ENCODE data around the gene ZNF488.

The ZNF488 gene

GRCh38 chr10:47410271-47410670 is 26.2 kb upstream of the ZNF488 start:
- POLR2A ChIA-PET: no interaction called here
- TF ChIP-seq CTCF (IDR thresholded peaks at IDR 0.05; ENCODE audit: control extremely low read depth, extremely low read depth, low read depth, missing control alignments): no peak
- CTCF ChIA-PET: no interaction called here
- no peak for DNase-seq (ENCODE audit: extremely low spot score)

- no peak for DNase-seq (ENCODE audit: extremely low spot score)
- no peak for TF ChIP-seq CTCF (IDR thresholded peaks at IDR 0.05; ENCODE audit: control extremely low read depth, extremely low read depth, low read depth, missing control alignments)
- ChIA-PET CTCF (no interaction called here), POLR2A (no interaction called here)
Measured at GRCh38 chr10:47409866-47410256, 25.8 kb upstream of the ZNF488 start.

- TF ChIP-seq CTCF (IDR thresholded peaks at IDR 0.05; ENCODE audit: control extremely low read depth, extremely low read depth, low read depth, missing control alignments): no peak
- CTCF ChIA-PET: no interaction called here
- POLR2A ChIA-PET: no interaction called here
- DNase-seq (ENCODE audit: extremely low spot score): no peak
Measured at GRCh38 chr10:47409171-47409865, 25.2 kb upstream of the ZNF488 start.

GRCh38 chr10:47408606-47409005 is 24.5 kb upstream of the ZNF488 start:
- POLR2A ChIA-PET: no interaction called here
- CTCF ChIA-PET: no interaction called here
- no peak for DNase-seq (ENCODE audit: extremely low spot score)

GRCh38 chr10:47406870-47407691 is 23.0 kb upstream of the ZNF488 start:
- ChIA-PET POLR2A (no interaction called here), CTCF (no interaction called here)
- TF ChIP-seq CTCF (IDR thresholded peaks at IDR 0.05; ENCODE audit: control extremely low read depth, extremely low read depth, low read depth, missing control alignments): no peak
- no peak for DNase-seq (ENCODE audit: extremely low spot score)

More at GRCh38 chr10:47408606-47409005, 24.5 kb upstream of the ZNF488 start:
- no peak for TF ChIP-seq CTCF (IDR thresholded peaks at IDR 0.05; ENCODE audit: control extremely low read depth, extremely low read depth, low read depth, missing control alignments)

GRCh38 chr10:47406548-47406869 is 22.4 kb upstream of the ZNF488 start:
- no peak for DNase-seq (ENCODE audit: extremely low spot score)
- ChIA-PET POLR2A (no interaction called here), CTCF (no interaction called here)
- no peak for TF ChIP-seq CTCF (IDR thresholded peaks at IDR 0.05; ENCODE audit: control extremely low read depth, extremely low read depth, low read depth, missing control alignments)
